Measurements from ENCODE around the gene VRK3. TPM values are rescaled to one million over a fixed set of nuclear protein-coding genes. Genes with fewer than 3 reads are reported as not detected.

VRK3 gene
- total RNA-seq, 1 experiment from 2014 or later, result 44.4 TPM

DNA sequence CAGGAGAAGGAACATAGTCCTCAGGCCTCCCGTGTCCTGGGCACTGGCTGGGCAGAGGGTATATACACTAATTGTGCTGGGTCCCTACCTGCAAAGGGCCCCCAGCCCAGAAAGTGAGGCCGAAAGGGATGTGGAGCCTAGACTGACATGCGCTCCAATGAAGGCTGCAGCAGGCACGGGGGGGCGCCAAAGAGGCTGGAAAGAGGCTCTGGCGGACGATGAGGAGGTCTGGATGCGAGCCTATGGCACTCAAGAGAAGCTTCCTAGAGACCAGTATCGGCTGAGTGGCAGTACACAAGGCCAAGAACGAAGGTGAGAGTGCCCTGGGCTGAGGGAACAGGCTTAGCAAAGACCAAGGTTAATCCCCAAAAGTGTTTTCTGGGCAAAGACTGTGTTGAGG lies 16.6 kb downstream of the VRK3 start:
- Histone ChIP-seq H3K27me3 (replicated peaks; ENCODE audit: insufficient read depth, low read depth, low read length, poor library complexity) (no peaks in the 10 kb centered on the region), H3K36me3 (ENCODE audit: insufficient read depth, low read length, poor library complexity, severe bottlenecking) (peaks cover 22% of the 10 kb centered on the region), H3K4me1 (ENCODE audit: insufficient read depth, low read length, poor library complexity, severe bottlenecking) (no peaks in the 10 kb centered on the region), H3K27ac (ENCODE audit: low read depth, low read length, poor library complexity, severe bottlenecking) (no peak overlapping the region), H3K9me3 (ENCODE audit: low read depth, low read length, poor library complexity, severe bottlenecking) (no peaks in the 10 kb centered on the region), H3K4me3 (ENCODE audit: low read depth, low read length, poor library complexity, severe bottlenecking) (no peak overlapping the region)
- ChIA-PET CTCF (no interaction called here), POLR2A (ENCODE audit: low non-redundant PET) (no interaction called here)
- no TSS peak for BruUV-seq (replicated peaks)
- no peak for TF ChIP-seq EZH2 (IDR thresholded peaks at IDR 0.05; ENCODE audit: borderline replicate concordance, low read depth, low read length, poor library complexity, severe bottlenecking)
- TF ChIP-seq, protein P1, sequence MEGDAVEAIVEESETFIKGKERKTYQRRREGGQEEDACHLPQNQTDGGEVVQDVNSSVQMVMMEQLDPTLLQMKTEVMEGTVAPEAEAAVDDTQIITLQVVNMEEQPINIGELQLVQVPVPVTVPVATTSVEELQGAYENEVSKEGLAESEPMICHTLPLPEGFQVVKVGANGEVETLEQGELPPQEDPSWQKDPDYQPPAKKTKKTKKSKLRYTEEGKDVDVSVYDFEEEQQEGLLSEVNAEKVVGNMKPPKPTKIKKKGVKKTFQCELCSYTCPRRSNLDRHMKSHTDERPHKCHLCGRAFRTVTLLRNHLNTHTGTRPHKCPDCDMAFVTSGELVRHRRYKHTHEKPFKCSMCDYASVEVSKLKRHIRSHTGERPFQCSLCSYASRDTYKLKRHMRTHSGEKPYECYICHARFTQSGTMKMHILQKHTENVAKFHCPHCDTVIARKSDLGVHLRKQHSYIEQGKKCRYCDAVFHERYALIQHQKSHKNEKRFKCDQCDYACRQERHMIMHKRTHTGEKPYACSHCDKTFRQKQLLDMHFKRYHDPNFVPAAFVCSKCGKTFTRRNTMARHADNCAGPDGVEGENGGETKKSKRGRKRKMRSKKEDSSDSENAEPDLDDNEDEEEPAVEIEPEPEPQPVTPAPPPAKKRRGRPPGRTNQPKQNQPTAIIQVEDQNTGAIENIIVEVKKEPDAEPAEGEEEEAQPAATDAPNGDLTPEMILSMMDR (conservative IDR thresholded peaks at IDR 0.05; ENCODE audit: low read depth, low read length), result peak; percentile 58
- intact Hi-C loops (cut with micrococcal nuclease; ENCODE audit: unreplicated experiment), result no loop called here
- DNase-seq (ENCODE audit: low spot score), result peak; percentile 49

DNA sequence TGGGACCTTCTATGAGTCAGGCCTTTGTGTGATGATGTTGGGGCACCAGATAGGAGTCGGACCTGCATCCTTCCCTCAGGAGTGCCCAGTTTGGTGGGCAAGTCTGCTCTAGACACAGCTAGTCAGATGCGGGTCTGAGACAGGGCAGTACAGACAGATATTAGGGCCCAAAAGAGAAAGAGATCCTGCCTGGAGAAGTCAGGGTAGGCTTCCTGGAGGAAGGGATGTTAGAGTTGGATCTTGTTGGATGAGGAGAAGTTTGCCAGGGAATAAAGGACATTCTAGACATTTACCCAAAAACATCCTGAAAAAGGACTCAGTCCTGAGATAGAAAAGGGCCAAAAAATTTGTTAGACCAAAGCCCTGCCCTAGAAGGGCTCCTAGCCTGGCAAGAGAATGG lies 17.2 kb downstream of the VRK3 start:
- POLR2A ChIA-PET (ENCODE audit: low non-redundant PET), result no interaction called here
- H3K4me1 ChIP-seq (ENCODE audit: insufficient read depth, low read length, poor library complexity, severe bottlenecking), result no peaks in the 10 kb centered on the region
- BruUV-seq (replicated peaks), result no TSS peak
- no peaks in the 10 kb centered on the region for H3K27me3 ChIP-seq (replicated peaks; ENCODE audit: insufficient read depth, low read depth, low read length, poor library complexity)
- H3K9me3 ChIP-seq (ENCODE audit: low read depth, low read length, poor library complexity, severe bottlenecking), result no peaks in the 10 kb centered on the region
- peaks cover 22% of the 10 kb centered on the region for H3K36me3 ChIP-seq (ENCODE audit: insufficient read depth, low read length, poor library complexity, severe bottlenecking)
- CTCF ChIA-PET, result no interaction called here
- no peak overlapping the region for H3K4me3 ChIP-seq (ENCODE audit: low read depth, low read length, poor library complexity, severe bottlenecking)
- no peak for DNase-seq (ENCODE audit: low spot score)
- TF ChIP-seq EZH2 (IDR thresholded peaks at IDR 0.05; ENCODE audit: borderline replicate concordance, low read depth, low read length, poor library complexity, severe bottlenecking), result no peak
- TF ChIP-seq, protein P1 (conservative IDR thresholded peaks at IDR 0.05; ENCODE audit: low read depth, low read length), result no peak
- H3K27ac ChIP-seq (ENCODE audit: low read depth, low read length, poor library complexity, severe bottlenecking), result no peak overlapping the region
- intact Hi-C loops (cut with micrococcal nuclease; ENCODE audit: unreplicated experiment), result no loop called here

DNA sequence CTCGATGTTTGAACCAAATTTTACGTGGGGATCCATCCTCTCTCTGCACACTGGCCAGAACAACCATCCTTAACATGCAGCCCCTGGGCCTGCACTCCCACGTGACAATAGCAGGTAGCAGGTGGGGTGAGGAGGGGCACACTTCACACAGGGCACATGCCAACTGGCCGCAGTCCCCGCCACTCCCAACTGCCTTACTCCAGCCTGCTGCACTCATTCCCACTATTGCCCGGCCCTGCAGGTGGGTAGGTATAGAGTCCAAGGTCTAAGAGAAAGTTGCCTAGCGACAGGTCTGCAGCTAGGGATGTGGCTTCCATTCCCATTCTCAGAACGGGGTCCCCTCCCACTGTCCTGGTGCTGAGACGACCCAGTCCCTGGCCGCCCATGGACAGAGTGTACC lies 18.0 kb downstream of the VRK3 start:
- peaks cover 22% of the 10 kb centered on the region for H3K36me3 ChIP-seq (ENCODE audit: insufficient read depth, low read length, poor library complexity, severe bottlenecking)
- TF ChIP-seq, protein P1 (conservative IDR thresholded peaks at IDR 0.05; ENCODE audit: low read depth, low read length), result no peak
- no peak for TF ChIP-seq EZH2 (IDR thresholded peaks at IDR 0.05; ENCODE audit: borderline replicate concordance, low read depth, low read length, poor library complexity, severe bottlenecking)
- no peak for DNase-seq (ENCODE audit: low spot score)
- ChIA-PET CTCF (no interaction called here), POLR2A (ENCODE audit: low non-redundant PET) (no interaction called here)
- no peak overlapping the region for H3K27ac ChIP-seq (ENCODE audit: low read depth, low read length, poor library complexity, severe bottlenecking)
- BruUV-seq (replicated peaks), result no TSS peak
- no peak overlapping the region for H3K4me3 ChIP-seq (ENCODE audit: low read depth, low read length, poor library complexity, severe bottlenecking)
- no peaks in the 10 kb centered on the region for H3K9me3 ChIP-seq (ENCODE audit: low read depth, low read length, poor library complexity, severe bottlenecking)
- H3K4me1 ChIP-seq (ENCODE audit: insufficient read depth, low read length, poor library complexity, severe bottlenecking), result no peaks in the 10 kb centered on the region
- intact Hi-C loops (cut with micrococcal nuclease; ENCODE audit: unreplicated experiment), result no loop called here
- H3K27me3 ChIP-seq (replicated peaks; ENCODE audit: insufficient read depth, low read depth, low read length, poor library complexity), result no peaks in the 10 kb centered on the region

All from A673 (cell line).